ENCODE measurements around the gene FAM117B.
A peak's percentile ranks its signal among the peaks of the same experiment; 100 is the strongest.
"Not testable (repeated sequence)": the region's sequence is repeated elsewhere in the genome, so short reads cannot be mapped to it uniquely, and the experiment has no call there.

FAM117B gene

DNA sequence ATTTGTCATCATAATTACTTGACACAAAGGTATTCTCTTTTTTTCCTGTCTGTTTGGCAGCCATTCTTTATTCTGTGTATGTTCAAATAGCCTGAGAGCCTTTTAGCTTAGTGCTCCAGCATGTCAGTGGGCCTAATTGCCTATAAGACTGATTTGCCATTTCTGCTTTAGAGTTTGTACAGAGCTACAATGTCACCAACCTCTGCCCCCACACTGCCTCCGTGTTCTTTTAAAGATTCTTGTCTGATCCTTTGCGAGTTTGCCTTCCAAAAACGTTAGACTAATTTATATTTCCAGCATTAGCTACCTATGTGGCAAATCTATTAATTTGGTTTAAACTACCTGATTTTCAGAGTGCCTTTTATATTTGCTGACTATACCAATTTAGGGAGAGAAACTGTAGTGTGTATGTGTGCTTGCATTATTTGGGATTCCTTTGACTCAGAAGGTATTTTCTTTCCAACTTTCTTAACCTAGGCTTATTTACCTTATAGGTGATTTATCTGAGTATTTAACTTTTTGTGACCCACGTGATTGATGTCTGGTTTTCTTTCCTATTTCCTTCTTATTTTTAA lies 70.8 kb downstream of the FAM117B start:
- DNase-seq = no peak

DNA sequence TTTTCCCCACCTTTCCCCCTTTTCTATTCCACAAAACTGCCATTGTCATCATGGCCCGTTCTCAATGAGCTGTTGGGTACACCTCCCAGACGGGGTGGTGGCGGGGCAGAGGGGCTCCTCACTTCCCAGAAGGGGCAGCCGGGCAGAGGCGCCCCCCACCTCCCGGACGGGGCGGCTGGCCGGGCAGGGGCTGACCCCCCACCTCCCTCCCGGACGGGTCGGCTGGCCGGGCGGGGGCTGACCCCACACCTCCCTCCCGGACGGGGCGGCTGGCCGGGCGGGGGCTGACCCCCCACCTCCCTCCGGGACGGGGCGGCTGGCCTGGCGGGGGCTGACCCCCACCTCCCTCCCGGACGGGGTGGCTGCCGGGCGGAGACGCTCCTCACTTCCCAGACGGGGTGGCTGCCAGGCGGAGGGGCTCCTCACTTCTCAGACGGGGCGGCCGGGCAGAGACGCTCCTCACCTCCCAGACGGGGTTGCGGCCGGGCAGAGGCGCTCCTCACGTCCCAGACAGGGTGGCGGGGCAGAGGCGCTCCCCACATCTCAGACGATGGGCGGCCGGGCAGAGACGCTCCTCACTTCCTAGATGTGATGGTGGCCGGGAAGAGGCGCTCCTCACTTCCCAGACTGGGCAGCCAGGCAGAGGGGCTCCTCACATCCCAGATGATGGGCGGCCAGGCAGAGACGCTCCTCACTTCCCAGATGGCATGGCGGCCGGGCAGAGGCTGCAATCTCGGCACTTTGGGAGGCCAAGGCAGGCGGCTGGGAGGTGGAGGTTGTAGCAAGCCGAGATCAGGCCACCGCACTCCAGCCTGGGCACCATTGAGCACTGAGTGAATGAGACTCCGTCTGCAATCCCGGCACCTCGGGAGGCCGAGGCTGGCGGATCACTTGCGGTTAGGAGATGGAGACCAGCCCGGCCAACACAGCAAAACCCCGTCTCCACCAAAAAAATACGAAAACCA lies 80.5 kb downstream of the FAM117B start:
- DNase-seq = not testable (repeated sequence)

DNA sequence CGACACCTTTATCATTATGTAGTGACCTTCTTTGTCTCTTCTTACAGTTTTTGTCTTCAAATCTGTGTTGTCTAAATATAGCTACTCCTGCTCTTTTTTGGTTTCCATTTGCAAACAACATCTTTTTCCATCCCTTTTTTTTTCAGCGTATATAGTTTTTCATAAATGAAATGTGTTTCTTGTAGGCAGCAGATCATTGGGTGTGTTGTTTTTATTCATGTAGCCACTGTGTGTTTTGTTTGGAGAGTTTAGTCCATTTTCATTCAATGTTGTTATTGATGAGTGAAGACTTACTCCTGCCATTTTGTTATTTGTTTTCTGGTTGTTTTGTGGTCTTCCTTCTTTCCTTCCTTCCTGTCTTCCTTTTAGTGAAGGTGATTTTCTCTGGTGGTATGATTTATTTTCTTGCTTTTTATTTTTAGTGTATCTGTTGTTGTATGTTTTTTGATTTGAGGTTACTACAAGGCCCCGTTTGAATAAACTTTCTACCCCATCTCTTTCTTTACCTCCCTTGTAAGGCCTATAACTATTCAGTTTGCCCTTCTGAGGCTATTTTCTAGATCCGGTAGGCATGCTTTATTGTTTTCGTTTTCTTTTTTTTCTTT lies 81.4 kb downstream of the FAM117B start:
- no peak for DNase-seq

DNA sequence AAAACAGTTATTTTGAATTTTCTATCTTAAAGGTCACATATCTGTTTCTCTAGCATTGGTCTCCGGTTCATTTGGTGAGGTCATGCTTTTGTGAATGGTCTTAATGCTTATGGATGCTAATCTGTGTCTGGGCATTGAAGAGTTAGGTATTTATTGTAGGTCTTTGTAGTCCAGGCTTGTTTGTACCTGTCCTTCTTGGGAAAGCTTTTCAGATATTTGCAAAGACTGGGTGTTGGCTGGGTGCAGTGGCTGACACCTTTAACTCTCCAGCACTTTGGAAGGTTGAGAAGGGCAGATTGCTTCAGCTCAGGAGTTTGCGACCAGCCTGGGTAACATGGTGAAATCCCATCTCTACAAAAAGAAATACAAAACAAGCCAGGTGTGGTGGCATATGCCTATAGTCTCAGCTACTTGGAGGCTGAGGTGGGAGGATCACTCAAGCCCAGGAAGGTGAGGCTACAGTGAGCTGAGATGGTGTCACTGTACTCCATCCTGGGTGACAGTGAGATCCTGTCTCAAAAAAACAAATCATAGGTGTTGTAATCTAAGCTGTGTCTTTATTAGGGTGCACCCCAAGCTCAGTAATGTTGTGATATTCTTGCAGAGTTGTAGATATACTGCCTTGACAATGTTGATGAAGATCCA lies 82.3 kb downstream of the FAM117B start:
- no peak for DNase-seq

DNA sequence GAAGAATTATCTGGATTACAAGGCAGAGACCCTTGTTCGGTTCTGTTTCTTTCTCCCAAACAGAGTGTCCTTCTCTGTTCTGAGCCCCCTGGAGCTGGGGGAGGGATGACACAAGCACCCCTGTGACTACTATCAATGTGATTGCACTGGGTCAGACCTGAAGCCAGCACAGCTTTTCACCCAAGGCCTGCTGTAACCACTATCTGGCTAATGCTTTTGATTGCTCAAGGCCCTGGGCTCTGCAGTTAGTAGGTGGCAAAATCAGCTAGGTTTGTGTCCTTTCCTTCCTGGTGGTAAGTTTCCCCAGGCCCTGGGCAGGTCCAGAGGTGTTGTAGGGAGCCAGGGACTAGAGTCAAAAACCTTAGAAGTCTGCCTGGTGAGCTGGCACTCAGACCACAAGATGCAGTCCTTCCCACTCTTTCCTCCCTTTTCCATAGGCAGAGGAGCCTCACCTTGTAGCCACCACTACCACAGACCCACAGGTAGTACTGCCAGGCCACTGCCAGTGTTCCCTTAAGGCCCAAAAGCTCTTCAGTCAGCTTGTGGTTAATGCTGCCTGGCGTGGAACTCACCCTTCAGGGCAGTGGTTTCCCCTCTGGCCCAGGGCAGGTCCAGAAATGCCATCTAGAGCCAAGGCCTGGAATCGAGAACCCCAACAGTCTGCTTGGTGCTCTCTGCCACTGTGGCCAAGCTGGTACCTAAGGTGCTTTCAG lies 83.0 kb downstream of the FAM117B start:
- no peak for DNase-seq

DNA sequence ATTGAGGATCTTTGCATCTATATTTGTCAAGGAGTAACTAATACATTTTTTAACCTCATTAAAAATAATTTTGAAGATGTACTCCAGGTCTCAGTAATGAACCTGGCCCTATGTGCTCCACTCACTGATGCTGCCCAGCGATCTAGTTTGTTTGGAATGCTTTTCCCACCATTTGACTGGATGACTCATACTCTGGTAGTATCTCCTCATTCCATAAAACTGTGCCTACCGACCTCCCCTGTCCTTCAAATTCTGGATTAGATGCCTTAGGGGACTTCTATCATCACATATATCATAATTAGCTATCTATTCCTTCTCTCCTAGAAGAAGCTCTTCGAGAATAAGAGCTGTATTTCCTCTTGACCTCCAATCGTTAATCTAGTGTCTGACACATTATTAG lies 83.8 kb downstream of the FAM117B start:
- peak in 1 of 2 experiments; percentile 11 for DNase-seq

DNA sequence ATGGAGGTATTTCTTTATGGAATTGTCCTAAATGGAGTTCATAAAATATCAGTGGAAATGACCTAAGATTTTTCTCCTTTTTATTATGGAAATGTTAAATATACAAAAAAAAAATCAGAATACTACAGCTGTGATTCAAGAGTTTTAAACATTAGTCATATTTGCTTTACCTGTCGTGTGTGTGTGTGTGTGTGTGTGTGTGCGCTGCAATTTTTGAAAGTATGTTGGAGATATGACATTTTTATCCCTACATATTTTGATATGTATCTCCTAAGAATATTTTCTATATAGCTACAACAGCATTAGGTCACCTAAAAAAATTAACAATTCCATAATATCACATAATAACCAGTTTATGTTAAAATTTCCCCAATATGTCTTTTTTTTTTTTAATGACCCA lies 85.5 kb downstream of the FAM117B start:
- DNase-seq = no peak

DNA sequence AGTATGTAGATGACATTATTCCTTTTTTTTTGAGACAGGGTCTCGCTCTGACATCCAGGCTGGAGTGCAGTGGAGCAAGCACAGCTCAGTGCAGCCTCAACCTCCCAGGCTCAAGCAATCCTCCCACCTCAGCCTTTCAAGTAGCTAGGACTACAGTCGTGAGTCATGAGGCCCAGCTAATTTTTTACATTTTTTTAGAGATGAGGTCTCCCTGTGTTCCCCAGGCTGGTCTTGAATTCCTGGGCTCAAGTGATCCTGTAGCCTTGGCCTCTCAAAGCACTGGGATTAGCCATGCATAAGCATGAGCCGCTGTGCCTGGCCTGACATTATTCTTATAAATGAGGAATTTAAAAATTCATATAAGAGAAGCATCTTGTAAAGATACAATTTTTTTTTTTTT lies 86.9 kb downstream of the FAM117B start:
- DNase-seq = no peak

DNA sequence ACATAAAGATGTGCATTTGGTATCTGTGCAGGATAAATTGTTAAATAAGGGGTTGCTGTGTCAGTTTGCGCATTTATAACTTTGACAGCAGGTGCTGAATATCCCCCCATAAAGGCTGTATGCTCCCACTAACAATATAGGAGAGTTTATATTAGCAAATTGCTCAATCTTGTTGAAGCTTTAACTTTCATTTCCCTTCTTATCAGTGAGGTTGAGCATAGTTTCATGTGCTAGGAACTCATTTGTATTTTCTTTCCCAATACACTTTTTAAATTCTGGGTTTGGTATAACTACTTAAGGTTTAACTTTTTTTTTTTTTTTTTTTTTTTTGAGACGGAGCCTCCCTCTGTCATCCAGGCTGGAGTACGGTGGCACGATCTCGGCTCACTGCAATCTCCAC lies 89.0 kb downstream of the FAM117B start:
- DNase-seq = no peak

DNA sequence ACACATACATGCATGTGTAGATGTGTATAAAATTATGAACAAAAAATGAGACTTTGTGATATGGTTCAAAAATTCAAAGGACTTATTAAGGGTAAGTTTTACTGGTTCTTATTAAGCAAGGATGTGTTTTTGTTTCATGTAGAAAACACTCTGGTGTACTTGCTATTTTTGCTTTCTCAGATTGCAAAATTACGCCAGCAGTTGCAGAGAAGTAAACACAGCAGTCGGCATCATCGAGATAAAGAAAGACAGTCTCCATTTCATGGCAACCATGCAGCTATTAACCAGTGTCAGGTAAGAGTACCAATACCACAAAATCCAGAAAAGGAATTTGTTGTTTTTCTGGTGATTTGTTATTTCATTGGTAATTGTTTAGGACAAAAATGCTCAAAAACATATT lies 91.3 kb downstream of the FAM117B start:
- no peak for DNase-seq

DNA sequence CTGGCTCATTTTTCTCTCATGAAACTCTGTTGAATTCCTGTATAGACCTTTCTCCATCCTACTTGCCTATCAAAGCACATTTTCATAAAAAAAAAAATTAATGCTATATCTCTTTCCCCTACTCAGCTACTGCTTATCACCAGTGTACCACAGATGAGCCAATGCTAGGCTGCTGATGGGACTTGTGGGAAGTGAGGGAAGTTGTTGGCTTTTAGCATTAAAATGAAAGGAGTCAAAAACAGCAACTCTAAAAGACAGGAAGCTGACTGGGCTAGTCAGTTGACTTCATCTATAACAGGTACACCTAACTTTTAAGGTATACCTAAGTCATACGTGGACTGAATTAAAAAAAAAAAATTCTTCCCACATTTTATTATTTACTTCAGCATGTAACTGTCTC lies 102.1 kb downstream of the FAM117B start:
- no peak for DNase-seq

DNA sequence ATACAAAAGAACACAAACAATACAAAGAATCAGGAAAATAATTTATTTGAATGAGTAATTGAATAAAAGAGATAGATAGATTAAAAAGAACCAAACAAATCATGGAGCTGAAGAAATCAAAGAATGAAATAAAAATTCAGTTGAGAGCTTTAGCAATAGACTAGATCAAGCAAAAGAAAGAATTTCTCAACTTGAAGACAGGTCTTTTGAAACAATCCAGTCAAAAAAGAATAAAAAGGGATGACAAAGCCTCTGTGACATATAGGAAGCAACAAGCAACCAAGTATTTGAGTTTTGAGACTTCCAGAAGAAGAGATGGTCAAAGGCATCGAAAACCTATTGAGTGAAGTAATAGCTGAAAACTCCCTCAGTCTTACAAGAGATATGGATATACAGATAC lies 108.8 kb downstream of the FAM117B start:
- DNase-seq = no peak

DNA sequence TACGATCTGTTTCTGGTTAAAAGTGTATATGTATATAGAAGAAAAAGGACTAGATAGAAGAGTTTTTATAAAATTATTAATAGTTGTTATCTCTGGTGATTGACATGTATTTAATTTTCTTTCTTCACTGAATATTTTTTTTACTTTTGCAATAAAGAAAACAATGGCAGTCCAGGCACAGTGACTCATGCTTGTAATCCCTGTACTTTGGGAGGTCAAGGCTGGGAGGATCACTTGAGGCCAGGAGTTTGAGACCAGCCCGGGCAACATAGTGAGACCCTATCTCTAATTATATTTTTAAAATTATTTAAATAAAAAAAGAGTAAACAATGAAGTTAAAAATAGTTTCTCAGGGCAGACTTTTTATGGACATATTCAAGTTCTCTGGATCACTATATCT lies 114.7 kb downstream of the FAM117B start:
- no peak for DNase-seq

DNA sequence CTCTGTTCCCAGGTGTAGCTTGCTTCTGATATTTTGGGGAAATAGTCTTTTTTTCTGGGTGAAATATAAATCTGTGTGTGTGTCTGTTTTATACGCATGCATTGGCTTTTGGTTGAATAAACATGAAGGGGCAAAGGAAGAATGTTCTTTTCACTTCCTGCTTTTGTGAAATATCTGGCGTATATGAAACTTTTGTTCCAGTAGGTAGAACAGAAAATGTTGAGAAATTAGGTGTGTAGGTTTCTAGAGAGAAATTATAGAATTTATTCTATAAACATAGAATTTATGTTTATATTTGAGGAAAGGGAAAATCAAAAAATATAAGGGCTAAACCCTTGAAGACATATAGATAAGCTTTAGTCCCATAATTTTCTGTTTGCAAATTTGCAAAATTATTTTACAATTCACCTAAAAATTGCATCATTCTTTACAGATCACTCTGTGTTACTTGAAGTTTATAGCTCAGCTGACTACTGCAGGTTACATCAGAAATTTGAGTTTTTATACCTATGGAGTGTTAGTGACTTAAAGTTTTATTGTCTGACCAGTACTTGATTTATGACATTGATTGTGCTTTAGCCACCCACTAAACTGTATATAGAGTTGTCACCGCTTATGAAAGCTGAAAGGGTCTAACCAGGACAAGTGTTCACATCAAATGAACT lies 116.1 kb downstream of the FAM117B start:
- no peak for DNase-seq

DNA sequence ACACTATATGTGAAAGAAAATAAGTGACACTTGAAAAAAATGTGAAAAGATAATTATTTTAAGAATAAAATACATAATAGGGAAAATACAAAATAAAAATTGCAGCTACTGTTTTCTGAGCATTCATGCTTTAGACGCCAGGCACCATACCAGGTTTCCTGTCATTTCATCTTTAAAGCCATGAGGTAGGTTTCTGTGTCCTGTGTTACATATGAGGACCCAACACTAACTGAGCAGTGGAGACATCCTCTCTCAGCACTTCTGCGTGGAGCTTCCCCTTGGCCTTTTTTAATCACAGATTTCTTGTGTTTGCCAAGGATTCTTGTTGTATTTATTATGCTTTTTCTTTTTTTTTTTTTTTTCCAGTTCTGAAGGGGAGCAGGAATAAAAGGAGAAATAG lies 117.3 kb downstream of the FAM117B start:
- no peak for DNase-seq

DNA sequence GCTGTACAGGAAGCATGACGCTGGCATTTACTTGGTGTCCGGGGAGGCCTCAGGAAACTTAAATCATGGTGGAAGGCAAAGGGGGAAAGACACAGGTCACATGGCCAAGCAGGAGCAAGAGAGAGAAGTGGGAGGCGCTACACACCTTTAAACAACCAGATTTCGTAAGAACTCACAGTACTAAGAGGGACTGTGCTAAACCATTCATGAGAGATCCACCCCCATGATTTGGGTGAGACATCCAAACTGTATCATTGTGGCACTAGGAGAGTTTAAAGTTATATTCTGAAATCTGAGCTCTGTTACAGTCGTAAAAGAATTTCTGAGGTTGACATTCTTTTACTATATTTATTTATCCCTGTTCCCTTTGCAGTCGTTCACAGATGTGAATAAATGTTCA lies 120.2 kb downstream of the FAM117B start:
- DNase-seq = no peak

DNA sequence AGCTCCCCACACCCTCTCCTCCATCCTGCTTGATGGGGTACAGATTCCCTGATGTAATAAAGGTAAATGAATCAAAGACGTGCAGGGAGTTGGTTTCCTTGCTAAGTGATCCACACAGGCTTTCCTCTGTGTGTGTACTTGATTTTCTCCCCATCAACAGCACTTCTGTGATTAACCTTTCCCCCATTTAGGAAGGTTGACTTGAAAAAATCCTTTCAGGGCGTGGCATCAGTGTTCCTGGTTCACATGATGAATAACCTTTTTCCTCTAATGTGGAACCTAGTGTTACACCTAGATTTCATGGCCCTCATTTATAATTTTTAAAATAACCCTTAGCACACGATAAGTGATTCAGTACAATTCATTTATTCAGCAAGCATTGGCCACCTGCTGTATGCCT lies 121.8 kb downstream of the FAM117B start:
- DNase-seq = no peak

DNA sequence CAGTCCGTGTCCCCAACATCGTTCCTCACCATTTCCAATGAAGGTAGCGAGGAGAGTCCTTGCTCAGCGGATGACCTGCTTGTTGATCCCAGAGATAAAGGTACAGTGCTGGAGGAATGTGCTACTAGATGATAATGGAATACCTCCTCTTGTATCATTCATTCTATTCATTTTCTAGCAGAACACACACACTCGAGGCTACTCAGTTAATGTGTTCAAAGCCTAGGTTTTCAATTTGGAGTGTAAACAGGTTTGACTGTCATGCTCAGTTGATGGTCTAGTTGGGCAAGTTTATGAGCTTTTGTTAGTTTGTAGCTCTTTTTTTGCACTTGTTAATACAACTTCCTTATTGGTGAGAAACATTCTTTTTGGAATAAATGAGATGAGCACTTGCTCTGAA lies 122.6 kb downstream of the FAM117B start:
- no peak for DNase-seq

DNA sequence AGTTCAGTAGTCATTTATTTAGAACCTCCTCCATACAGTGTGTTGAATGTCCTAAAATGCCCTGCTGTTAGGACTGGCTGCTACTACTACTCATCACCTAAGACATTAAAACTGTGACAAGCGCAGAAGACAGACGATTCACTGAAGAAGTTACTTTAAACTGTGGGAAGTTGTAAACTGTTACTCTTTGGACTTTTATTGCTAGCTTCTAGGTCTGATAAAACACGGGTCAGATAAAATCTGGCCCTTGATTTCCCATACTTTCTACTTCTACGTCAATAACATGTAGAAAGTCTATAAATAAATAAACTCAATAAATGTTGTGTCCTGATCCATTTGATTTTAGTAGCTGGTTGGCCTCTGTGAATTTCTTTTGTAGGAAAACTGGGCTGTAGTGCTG lies 123.4 kb downstream of the FAM117B start:
- no peak for DNase-seq

DNA sequence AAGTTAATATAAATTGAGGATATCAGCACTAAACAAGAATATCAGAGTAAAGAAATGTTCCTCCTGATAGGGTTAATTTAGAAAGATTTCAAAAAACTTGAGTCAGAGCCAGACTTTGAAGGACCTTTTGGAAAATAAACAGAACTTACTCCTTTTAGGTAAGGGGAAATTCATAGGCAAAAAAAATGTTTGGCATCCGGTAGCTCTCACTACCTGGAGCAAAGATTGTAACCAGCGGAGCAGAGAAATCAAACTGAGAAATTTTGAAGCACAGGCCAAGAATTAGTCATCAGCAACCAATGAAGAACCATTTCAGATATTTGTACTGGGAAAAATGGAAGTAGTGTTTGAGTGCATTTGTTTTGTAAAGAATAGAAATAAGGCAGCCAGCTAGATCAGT lies 123.8 kb downstream of the FAM117B start:
- DNase-seq = no peak

DNA sequence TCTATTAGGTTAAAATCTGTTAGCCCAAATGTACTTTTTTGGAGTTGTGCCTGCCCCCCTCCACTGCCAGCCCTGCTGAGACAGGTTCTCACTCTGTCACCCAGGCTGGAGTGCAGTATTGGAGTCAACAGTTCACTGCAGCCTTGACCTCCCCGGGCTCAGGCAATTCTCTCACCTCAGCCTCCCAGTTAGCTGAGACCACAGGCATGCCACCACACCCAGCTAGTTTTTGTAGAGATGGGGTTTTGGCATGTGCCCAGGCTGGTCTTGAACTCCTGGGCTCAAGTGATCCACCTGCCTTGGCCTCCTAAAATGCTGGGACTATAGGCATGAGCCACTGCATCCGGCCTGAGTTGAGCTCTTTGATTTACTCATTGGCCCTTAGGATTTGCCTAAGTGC lies 126.1 kb downstream of the FAM117B start:
- no peak for DNase-seq

DNA sequence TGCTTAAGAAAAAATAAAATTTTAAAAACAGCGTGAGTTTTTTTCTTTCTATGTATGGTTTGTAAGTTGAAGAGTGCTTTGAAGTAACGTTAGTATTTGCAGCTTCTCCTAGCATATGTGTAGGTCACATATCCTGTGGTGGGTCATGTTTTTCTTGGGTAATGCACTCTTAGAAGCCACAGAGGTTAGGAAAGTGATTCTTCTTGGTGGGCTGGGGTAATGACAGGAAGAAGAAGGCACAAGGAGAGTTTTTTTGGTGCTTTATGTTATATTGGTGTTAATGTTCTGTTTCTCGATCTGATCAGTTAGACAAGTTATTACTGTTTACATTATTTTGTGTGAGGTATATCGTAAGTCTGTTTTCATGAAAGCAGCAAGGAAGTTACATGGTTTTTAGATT lies 127.8 kb downstream of the FAM117B start:
- DNase-seq = no peak

All from SW 1271 (cell line).